HepG2 (cell line): ENCODE data around the gene HES2. TPM values are rescaled to one million over a fixed set of nuclear protein-coding genes. Genes with fewer than 3 reads are reported as not detected.

ENCODE experiments used
- ISX ChIP-seq: sonication (generic); formaldehyde crosslinking; conservative IDR thresholded peaks from 2 replicates; pipeline ENCODE4 v1.5.0; 2020; ENCODE audit warnings: missing genetic modification reagents
- KMT2B ChIP-seq: IDR thresholded peaks from 2 replicates; pipeline ENCODE4 v1.6.1; 2016; ENCODE audit warnings: missing genetic modification reagents, missing compliant biosample characterization
- SMAD3 ChIP-seq: sonication (generic); formaldehyde crosslinking; IDR thresholded peaks from 2 replicates; pipeline ENCODE4 v1.4.0; 2020; ENCODE audit warnings: missing genetic modification reagents
- SP5 ChIP-seq: IDR thresholded peaks from 2 replicates; pipeline ENCODE4 v1.6.1; 2016; ENCODE audit warnings: low read depth, borderline replicate concordance
- THYN1 ChIP-seq: sonication (generic); formaldehyde crosslinking; IDR thresholded peaks from 2 replicates; pipeline ENCODE4 v1.8.1; 2023; ENCODE audit warnings: low read depth, mild to moderate bottlenecking, moderate library complexity, missing genetic modification reagents, borderline replicate concordance
- ZFAT ChIP-seq: sonication (generic); formaldehyde crosslinking; conservative IDR thresholded peaks from 2 replicates; pipeline ENCODE4 v1.8.1; 2023; ENCODE audit warnings: missing genetic modification reagents, inconsistent platforms
- ZNF10 ChIP-seq: sonication (generic); formaldehyde crosslinking; IDR thresholded peaks from 2 replicates; pipeline ENCODE4 v1.4.0; 2020; ENCODE audit warnings: mild to moderate bottlenecking, low read depth, missing genetic modification reagents, borderline replicate concordance
- ZNF138 ChIP-seq: sonication (generic); formaldehyde crosslinking; IDR thresholded peaks from 2 replicates; pipeline ENCODE4 v1.5.0; 2020; ENCODE audit warnings: mild to moderate bottlenecking, low read depth, missing genetic modification reagents
- ZNF20 ChIP-seq: sonication (generic); formaldehyde crosslinking; IDR thresholded peaks from 2 replicates; pipeline ENCODE4 v1.4.0; 2020; ENCODE audit warnings: mild to moderate bottlenecking, moderate library complexity, missing genetic modification reagents
- ZNF543 ChIP-seq: sonication (generic); formaldehyde crosslinking; IDR thresholded peaks from 2 replicates; pipeline ENCODE4 v1.4.0; 2020; ENCODE audit warnings: mild to moderate bottlenecking, missing genetic modification reagents
- ZNF589 ChIP-seq: sonication (generic); formaldehyde crosslinking; conservative IDR thresholded peaks from 2 replicates; pipeline ENCODE4 v1.8.0; 2022; ENCODE audit warnings: mild to moderate bottlenecking, moderate library complexity, missing genetic modification reagents
- ZNF652 ChIP-seq: IDR thresholded peaks from 2 replicates; pipeline ENCODE4 v1.6.1; 2016; ENCODE audit warnings: low read depth, borderline replicate concordance
- ZNF670 ChIP-seq: sonication (generic); formaldehyde crosslinking; IDR thresholded peaks from 2 replicates; pipeline ENCODE4 v1.8.0; 2022; ENCODE audit warnings: mild to moderate bottlenecking, missing genetic modification reagents, borderline replicate concordance
- ZNF782 ChIP-seq: sonication (generic); formaldehyde crosslinking; IDR thresholded peaks from 2 replicates; pipeline ENCODE4 v1.4.0; 2020; ENCODE audit warnings: missing genetic modification reagents, mild to moderate bottlenecking, borderline replicate concordance
- polyA plus RNA-seq, 8 experiments: library from polyadenylated mRNA; depleted of rRNA in 3 of 8; stranded (reverse) in 7 of 8; unstranded in 1 of 8; fragments of >200 nt; fragmentation: Illumina TruSeq in 4 of 8; extraction: Trizol in 4 of 8; gene quantifications; 2 replicates each; pipeline versions ENCODE4 v1.2.1 to v1.2.3, GENCODE V29; 2011 to 2016; ENCODE audit warnings: low read depth in 4 of 8, missing spikeins in 1 of 8, mixed read lengths in 1 of 8; ENCODE audit not compliant: insufficient read depth in 1 of 8
- total RNA-seq, 5 experiments: library from RNA; depleted of rRNA; stranded (reverse); fragments of >200 nt; fragmentation: Illumina TruSeq; extraction: Trizol; gene quantifications; 2 replicates each; pipeline ENCODE4 v1.2.3, GENCODE V29; 2016; ENCODE audit warnings: low read depth in 1 of 5
- TF ChIP-seq, protein P1 (sequence below): sonication (generic); formaldehyde crosslinking; IDR thresholded peaks from 2 replicates; pipeline ENCODE4 v1.4.0; 2020; ENCODE audit warnings: missing genetic modification reagents, mild to moderate bottlenecking, borderline replicate concordance
- TF ChIP-seq, protein P2 (sequence below): sonication (generic); formaldehyde crosslinking; IDR thresholded peaks from 2 replicates; pipeline ENCODE4 v1.5.1; 2020; ENCODE audit warnings: missing genetic modification reagents, mild to moderate bottlenecking, borderline replicate concordance
- TF ChIP-seq, protein P3 (sequence below): sonication (generic); formaldehyde crosslinking; IDR thresholded peaks from 2 replicates; pipeline ENCODE4 v1.8.0; 2022; ENCODE audit warnings: missing genetic modification reagents, low read depth, mild to moderate bottlenecking, borderline replicate concordance
- TF ChIP-seq, protein P4 (sequence below): sonication (generic); formaldehyde crosslinking; IDR thresholded peaks from 2 replicates; pipeline ENCODE4 v1.8.0; 2022; ENCODE audit warnings: mild to moderate bottlenecking, missing genetic modification reagents, moderate library complexity
- TF ChIP-seq, protein P5 (sequence below): sonication (generic); formaldehyde crosslinking; IDR thresholded peaks from 2 replicates; pipeline ENCODE4 v1.5.0; 2020; ENCODE audit warnings: missing genetic modification reagents

HES2 gene
- total and polyA plus RNA-seq, 2 of the 13 experiments (the other 11 are each of a cell fraction or from before 2014, with no cell fraction given), result 0.11 to 0.17 TPM

DNA sequence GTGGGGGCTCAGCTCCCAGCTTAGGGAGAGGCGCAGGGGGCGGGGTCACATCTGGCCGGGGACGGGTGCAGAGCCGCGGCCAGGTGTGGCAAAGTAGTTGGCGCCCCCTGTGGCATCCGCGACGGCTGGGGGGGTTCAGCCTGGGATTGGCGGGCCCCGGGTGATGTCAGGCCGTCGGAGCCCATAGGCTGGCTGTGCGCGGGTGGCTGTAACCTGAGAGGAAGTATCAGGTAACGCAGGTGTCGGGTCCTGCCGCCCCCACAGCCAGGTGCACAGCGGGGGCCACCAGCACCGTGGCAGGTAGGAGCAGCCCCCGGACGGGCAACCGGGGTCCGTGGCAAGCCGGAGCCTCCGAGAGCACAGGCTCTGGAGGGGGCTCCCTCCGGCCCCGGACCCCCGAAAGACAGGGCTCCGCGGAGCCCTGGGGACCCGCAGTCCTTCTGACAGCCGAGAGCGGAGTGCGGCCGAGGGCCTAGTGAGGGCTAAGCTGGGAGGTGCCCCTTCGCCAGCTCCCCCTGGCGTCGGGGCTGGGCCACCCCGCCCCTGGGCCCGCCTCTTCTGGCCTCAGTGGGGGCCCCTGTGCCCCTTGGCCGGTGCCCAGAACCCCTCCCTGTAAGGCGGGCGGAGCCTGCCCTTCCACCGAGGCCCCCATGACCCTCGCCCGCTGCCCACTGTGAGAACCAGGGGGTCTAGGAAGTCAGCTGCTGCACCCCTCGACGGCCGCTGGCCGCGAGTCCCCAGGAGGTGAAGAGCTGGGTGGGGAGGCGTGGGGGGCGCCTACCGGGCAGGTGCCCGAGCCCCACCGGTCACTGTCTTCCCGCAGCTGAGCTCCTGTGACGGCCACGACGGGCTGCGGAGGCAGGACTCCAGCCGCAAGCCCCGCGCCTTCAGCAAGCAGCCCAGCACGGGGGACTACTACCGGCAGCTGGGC, 28.4 kb upstream of the HES2 start (continued):
- TF ChIP-seq, protein P1, sequence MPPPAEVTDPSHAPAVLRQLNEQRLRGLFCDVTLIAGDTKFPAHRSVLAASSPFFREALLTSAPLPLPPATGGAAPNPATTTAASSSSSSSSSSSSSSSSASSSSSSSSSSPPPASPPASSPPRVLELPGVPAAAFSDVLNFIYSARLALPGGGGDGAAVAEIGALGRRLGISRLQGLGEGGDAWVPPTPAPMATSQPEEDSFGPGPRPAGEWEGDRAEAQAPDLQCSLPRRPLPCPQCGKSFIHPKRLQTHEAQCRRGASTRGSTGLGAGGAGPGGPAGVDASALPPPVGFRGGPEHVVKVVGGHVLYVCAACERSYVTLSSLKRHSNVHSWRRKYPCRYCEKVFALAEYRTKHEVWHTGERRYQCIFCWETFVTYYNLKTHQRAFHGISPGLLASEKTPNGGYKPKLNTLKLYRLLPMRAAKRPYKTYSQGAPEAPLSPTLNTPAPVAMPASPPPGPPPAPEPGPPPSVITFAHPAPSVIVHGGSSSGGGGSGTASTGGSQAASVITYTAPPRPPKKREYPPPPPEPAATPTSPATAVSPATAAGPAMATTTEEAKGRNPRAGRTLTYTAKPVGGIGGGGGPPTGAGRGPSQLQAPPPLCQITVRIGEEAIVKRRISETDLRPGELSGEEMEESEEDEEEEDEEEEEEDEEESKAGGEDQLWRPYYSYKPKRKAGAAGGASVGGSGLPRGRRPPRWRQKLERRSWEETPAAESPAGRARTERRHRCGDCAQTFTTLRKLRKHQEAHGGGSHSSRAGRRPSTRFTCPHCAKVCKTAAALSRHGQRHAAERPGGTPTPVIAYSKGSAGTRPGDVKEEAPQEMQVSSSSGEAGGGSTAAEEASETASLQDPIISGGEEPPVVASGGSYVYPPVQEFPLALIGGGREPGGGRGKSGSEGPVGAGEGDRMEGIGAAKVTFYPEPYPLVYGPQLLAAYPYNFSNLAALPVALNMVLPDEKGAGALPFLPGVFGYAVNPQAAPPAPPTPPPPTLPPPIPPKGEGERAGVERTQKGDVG, result no peak
- TF ChIP-seq SP5 (CRISPR knock-in tag) (peak; percentile 94), ZNF20 (peak; percentile 69; the same call in 1 of the 2 replicates), ZNF652 (no peak), ZNF782 (CRISPR knock-in tag) (no peak), ZNF670 (CRISPR knock-in tag) (no peak), KMT2B (CRISPR knock-in tag) (no peak), THYN1 (CRISPR knock-in tag) (no peak), SMAD3 (no peak), ZNF543 (CRISPR knock-in tag) (peak; percentile 63), ZNF138 (0 out of 2 replicates have a peak, but pooled peaks have one; percentile 35), ISX (CRISPR knock-in tag) (no peak), ZNF10 (CRISPR knock-in tag) (no peak), ZFAT (CRISPR knock-in tag) (no peak), ZNF589 (CRISPR knock-in tag) (no peak)
- TF ChIP-seq, protein P2, sequence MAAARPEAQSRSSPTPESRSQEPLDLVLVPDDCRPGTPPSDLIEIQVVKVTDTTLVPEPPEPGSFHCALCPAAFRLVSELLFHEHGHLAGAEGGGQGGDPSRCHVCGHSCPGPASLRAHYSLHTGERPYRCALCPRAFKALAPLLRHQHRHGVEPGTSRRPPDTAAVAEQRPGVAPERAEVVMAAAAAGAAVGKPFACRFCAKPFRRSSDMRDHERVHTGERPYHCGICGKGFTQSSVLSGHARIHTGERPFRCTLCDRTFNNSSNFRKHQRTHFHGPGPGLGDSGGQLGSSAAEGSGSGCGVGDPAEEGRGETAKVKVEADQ, result no peak
- TF ChIP-seq, protein P3, sequence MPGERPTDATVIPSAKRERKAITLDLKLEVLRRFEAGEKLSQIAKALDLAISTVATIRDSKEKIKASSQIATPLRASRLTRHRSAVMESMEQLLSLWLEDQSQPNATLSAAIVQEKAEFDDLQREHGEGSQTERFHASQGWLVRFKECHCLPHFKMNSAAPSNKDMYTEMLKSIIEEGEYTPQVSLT, result no peak
- TF ChIP-seq, protein P4, sequence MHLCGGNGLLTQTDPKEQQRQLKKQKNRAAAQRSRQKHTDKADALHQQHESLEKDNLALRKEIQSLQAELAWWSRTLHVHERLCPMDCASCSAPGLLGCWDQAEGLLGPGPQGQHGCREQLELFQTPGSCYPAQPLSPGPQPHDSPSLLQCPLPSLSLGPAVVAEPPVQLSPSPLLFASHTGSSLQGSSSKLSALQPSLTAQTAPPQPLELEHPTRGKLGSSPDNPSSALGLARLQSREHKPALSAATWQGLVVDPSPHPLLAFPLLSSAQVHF (CRISPR knock-in tag), result no peak
- TF ChIP-seq, protein P5, sequence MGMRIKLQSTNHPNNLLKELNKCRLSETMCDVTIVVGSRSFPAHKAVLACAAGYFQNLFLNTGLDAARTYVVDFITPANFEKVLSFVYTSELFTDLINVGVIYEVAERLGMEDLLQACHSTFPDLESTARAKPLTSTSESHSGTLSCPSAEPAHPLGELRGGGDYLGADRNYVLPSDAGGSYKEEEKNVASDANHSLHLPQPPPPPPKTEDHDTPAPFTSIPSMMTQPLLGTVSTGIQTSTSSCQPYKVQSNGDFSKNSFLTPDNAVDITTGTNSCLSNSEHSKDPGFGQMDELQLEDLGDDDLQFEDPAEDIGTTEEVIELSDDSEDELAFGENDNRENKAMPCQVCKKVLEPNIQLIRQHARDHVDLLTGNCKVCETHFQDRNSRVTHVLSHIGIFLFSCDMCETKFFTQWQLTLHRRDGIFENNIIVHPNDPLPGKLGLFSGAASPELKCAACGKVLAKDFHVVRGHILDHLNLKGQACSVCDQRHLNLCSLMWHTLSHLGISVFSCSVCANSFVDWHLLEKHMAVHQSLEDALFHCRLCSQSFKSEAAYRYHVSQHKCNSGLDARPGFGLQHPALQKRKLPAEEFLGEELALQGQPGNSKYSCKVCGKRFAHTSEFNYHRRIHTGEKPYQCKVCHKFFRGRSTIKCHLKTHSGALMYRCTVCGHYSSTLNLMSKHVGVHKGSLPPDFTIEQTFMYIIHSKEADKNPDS, result 0 out of 2 replicates have a peak, but pooled peaks have one; percentile 23
